ENCODE data around the gene CLCN4.

DNA sequence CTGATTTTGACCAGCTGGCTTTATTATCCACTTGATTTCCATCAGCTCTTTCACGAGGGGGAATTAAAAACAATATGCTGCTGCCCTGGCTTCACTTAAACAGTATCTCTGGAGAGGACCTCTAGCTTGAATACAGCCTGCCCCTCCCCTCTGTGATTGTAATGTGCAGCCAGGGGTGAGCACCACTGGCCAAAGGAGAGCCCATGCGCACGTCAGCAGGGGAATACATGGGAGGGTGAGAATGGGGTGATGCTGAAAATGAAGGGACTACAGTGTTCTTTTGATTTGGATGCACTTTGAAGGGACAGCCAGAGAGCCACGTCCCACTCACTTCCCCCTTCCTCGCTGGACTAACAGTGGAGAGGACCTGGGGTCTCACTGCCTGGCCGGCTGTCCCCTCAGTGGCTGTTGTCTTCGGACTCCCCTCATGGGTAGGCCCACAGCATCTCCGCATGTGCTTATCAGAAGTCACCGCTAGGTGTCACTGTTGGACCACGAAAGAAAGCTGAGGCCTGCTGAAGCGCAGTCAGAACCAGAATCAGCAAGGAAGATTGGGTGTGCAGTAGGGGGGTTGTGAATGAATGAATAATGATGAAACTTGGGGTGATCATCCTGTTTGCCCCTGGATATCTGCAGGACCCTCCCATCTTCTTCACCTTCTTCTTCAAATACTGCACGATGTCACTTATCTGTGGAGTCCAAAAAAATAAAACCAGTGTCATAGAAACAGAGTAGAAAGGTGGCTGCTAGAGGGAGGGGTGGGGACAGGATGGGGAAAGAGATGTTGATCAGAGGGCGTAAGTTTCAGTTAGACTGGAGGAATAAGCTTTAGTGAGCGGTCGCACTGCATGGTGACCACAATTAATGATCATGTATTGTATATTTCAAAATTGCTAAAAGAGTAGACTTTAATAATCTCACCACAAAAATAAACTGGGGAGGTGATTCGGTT lies 32.8 kb downstream of the CLCN4 start:
- TF ChIP-seq CTCF (IDR thresholded peaks at IDR 0.05; ENCODE audit: borderline replicate concordance, extremely low read depth, low read length, poor library complexity, severe bottlenecking) (peak; percentile 81), EZH2 (IDR thresholded peaks at IDR 0.05; ENCODE audit: borderline replicate concordance, low read depth, low read length, severe bottlenecking) (no peak)

Measured in DND-41 (cell line).